MM.1S (cell line): Measurements from ENCODE around the gene RAB3B.
"Not testable (repeated sequence)": the region's sequence is repeated elsewhere in the genome, so short reads cannot be mapped to it uniquely, and the experiment has no call there.

Source experiments
- DNase-seq: peaks from one replicate; pipeline ENCODE4 v3.0.0-alpha.2; 2015
- H2AFZ ChIP-seq: fragments of 300-600 bp; sonication (generic); 2 replicates; pipeline ENCODE4 v1.6.0; 2016; ENCODE audit warnings: antibody characterized with exemption, low read length
- H3F3A ChIP-seq: fragments of 300-600 bp; sonication (generic); 2 replicates; pipeline ENCODE4 v1.6.1; 2016; ENCODE audit warnings: mild to moderate bottlenecking, antibody characterized with exemption, low read length, moderate library complexity, mixed read lengths; ENCODE audit not compliant: insufficient read depth
- H3K27ac ChIP-seq: fragments of 300-600 bp; sonication (generic); 2 replicates; pipeline ENCODE4 v1.5.1; 2016; ENCODE audit warnings: mild to moderate bottlenecking, low read length
- H3K27me3 ChIP-seq: fragments of 300-600 bp; sonication (generic); replicated peaks from 2 replicates; pipeline ENCODE4 v1.6.0; 2016; ENCODE audit warnings: low read length; ENCODE audit not compliant: insufficient read depth
- H3K36me3 ChIP-seq: fragments of 300-600 bp; sonication (generic); replicated peaks from 2 replicates; pipeline ENCODE4 v1.6.1; 2016; ENCODE audit warnings: mild to moderate bottlenecking, low read length, mixed read lengths; ENCODE audit not compliant: insufficient read depth
- H3K4me1 ChIP-seq: fragments of 300-600 bp; sonication (generic); 2 replicates; pipeline ENCODE4 v1.6.1; 2016; ENCODE audit warnings: low read length, mixed read lengths
- H3K4me2 ChIP-seq: fragments of 300-600 bp; sonication (generic); 2 replicates; pipeline ENCODE4 v1.6.0; 2016; ENCODE audit warnings: low read depth, low read length
- H3K4me3 ChIP-seq: fragments of 300-600 bp; sonication (generic); 2 replicates; pipeline ENCODE4 v1.5.1; 2016; ENCODE audit warnings: low read length, mixed read lengths
- H3K79me2 ChIP-seq: fragments of 300-600 bp; sonication (generic); 2 replicates; pipeline ENCODE4 v1.6.1; 2016; ENCODE audit warnings: mixed run types, low read length, mixed read lengths
- H3K9ac ChIP-seq: fragments of 300-600 bp; sonication (generic); 2 replicates; pipeline ENCODE4 v1.6.1; 2016; ENCODE audit warnings: low read length, mixed read lengths
- H3K9me2 ChIP-seq: fragments of 300-600 bp; sonication (generic); replicated peaks from 2 replicates; pipeline ENCODE4 v1.6.1; 2016; ENCODE audit warnings: mild to moderate bottlenecking, low read length, mixed read lengths; ENCODE audit not compliant: insufficient read depth
- H3K9me3 ChIP-seq: fragments of 300-600 bp; sonication (generic); replicated peaks from 2 replicates; pipeline ENCODE4 v1.6.1; 2016; ENCODE audit warnings: mild to moderate bottlenecking, low read length, mixed read lengths; ENCODE audit not compliant: insufficient read depth
- H4K20me1 ChIP-seq: fragments of 300-600 bp; sonication (generic); 2 replicates; pipeline ENCODE4 v1.6.1; 2016; ENCODE audit warnings: mild to moderate bottlenecking, low read length, moderate library complexity, mixed read lengths; ENCODE audit not compliant: insufficient read depth
- CTCF ChIP-seq: fragments of 300-600 bp; sonication (generic); IDR thresholded peaks from 2 replicates; pipeline ENCODE4 v1.5.1; 2016; ENCODE audit warnings: antibody characterized with exemption, low read length, mixed read lengths
- EZH2 ChIP-seq: fragments of 300-600 bp; sonication (generic); optimal IDR thresholded peaks from 2 replicates; pipeline ENCODE3; 2017; ENCODE audit warnings: low read depth, mild to moderate bottlenecking, antibody characterized with exemption, low read length, mixed read lengths
- EZH2phosphoT487 ChIP-seq: fragments of 300-600 bp; sonication (generic); IDR thresholded peaks from 2 replicates; pipeline ENCODE4 v1.6.1; 2018; ENCODE audit warnings: antibody characterized with exemption, low read length

RAB3B gene

GRCh38 chr1:51899022-51899421 lies 91.5 kb downstream of the RAB3B start:
- no peaks in the 10 kb centered on the region for H3K9me2 ChIP-seq
- H3K4me1 ChIP-seq: no peaks in the 10 kb centered on the region
- no peaks in the 10 kb centered on the region for H3K79me2 ChIP-seq
- no peak overlapping the region for H3K27ac ChIP-seq
- TF ChIP-seq CTCF (no peak), EZH2phosphoT487 (no peak), EZH2 (no peak)
- H3K4me3 ChIP-seq: no peak overlapping the region
- no peak overlapping the region for H3K9ac ChIP-seq
- no peaks in the 10 kb centered on the region for H3K9me3 ChIP-seq
- H3K36me3 ChIP-seq: no peaks in the 10 kb centered on the region
- H2AFZ ChIP-seq: no peak overlapping the region
- H3K27me3 ChIP-seq: no peaks in the 10 kb centered on the region
- no peak overlapping the region for H3K4me2 ChIP-seq
- DNase-seq: no peak
- H3F3A ChIP-seq: no peaks in the 10 kb centered on the region
- H4K20me1 ChIP-seq: no peaks in the 10 kb centered on the region

DNA sequence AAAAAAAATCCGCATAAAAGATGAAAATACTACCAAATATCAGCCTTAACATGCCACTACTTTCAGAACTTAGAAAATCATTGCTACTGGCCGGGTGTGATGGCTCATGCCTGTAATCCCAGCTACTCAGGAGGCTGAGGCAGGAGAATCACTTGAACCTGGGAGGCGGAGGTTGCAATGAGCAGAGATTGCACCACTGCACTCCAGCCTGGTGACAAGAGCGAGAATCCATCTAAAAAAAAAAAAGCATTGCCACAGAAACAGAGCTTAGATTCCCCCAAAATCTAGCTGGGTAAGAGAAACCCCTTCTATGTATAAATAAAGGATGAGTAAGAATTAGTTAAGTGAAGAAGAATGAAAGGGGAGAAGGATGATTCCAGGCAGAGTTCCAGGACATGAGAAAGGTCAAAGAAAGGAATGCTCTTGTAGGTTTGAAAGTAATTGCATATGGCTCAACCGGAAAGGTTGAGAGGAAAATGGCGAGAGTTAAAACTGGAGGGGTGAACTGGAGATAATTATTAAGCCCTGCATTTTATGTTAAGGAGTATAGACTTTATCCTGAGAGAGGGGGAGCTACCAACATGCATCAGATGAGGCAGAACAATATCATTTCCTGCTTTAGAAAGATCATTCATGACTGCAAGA lies 92.3 kb downstream of the RAB3B start:
- H3K4me2 ChIP-seq: no peak overlapping the region
- no peaks in the 10 kb centered on the region for H3F3A ChIP-seq
- no peak overlapping the region for H2AFZ ChIP-seq
- TF ChIP-seq EZH2phosphoT487: no peak
- no peak for TF ChIP-seq CTCF
- no peak for TF ChIP-seq EZH2
- no peak overlapping the region for H3K4me3 ChIP-seq
- no peaks in the 10 kb centered on the region for H3K4me1 ChIP-seq
- H4K20me1 ChIP-seq: no peaks in the 10 kb centered on the region
- no peaks in the 10 kb centered on the region for H3K9me2 ChIP-seq
- H3K79me2 ChIP-seq: no peaks in the 10 kb centered on the region
- no peak overlapping the region for H3K9ac ChIP-seq
- H3K36me3 ChIP-seq: no peaks in the 10 kb centered on the region
- DNase-seq: no peak
- H3K9me3 ChIP-seq: no peaks in the 10 kb centered on the region
- H3K27ac ChIP-seq: no peak overlapping the region
- H3K27me3 ChIP-seq: no peaks in the 10 kb centered on the region

DNA sequence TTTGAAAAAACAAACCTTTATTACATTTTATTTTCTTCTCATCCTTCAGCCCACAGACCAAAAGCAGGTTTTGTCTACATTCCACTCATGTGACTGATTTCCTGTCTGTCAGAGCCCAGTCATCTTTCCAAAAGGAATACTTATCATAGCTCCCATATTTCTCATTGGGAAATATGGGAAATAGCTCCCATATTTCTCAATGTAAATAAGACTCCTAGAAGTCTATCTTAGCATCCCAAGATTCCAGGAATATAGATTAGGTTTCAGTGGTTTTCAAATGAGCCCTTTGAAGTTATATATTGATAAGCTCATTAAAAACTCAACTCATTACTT lies 92.8 kb downstream of the RAB3B start:
- Histone ChIP-seq H3K9ac (no peak overlapping the region), H3K4me1 (no peaks in the 10 kb centered on the region), H4K20me1 (no peaks in the 10 kb centered on the region), H2AFZ (no peak overlapping the region), H3K9me3 (no peaks in the 10 kb centered on the region), H3K36me3 (no peaks in the 10 kb centered on the region), H3K9me2 (no peaks in the 10 kb centered on the region), H3K4me2 (no peak overlapping the region), H3K27me3 (no peaks in the 10 kb centered on the region), H3K79me2 (no peaks in the 10 kb centered on the region), H3F3A (no peaks in the 10 kb centered on the region), H3K27ac (no peak overlapping the region), H3K4me3 (no peak overlapping the region)
- no peak for TF ChIP-seq CTCF
- TF ChIP-seq EZH2: no peak
- TF ChIP-seq EZH2phosphoT487: no peak
- no peak for DNase-seq

DNA sequence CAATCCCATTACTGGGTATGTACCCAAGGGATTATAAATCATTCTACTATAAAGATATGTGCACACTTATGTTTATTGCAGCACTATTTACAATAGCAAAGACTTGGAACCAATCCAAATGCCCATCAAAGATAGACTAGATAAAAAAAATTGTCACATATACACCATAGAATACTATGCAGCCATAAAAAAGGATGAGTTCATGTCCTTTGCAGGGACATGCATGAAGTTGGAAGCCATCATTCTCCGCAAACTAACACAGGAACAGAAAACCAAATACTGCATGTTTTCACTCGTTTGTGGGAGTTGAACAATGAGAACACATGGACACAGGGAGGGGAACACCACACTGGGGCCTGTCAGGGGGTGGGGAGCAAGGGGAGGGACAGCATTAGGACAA lies 95.8 kb downstream of the RAB3B start:
- not testable (repeated sequence) for DNase-seq, H3K4me1 ChIP-seq, H2AFZ ChIP-seq, H3K9me3 ChIP-seq, H3K4me3 ChIP-seq, H3K36me3 ChIP-seq, H3K9ac ChIP-seq, H3K27ac ChIP-seq, H3F3A ChIP-seq, H3K79me2 ChIP-seq, H4K20me1 ChIP-seq, H3K27me3 ChIP-seq, H3K9me2 ChIP-seq, H3K4me2 ChIP-seq
